Measurements from ENCODE around the gene GATAD2B. TPM values are rescaled to one million over a fixed set of nuclear protein-coding genes. Genes with fewer than 3 reads are reported as not detected.

Gene GATAD2B
- polyA plus RNA-seq, 1 experiment = 4.8 TPM

DNA sequence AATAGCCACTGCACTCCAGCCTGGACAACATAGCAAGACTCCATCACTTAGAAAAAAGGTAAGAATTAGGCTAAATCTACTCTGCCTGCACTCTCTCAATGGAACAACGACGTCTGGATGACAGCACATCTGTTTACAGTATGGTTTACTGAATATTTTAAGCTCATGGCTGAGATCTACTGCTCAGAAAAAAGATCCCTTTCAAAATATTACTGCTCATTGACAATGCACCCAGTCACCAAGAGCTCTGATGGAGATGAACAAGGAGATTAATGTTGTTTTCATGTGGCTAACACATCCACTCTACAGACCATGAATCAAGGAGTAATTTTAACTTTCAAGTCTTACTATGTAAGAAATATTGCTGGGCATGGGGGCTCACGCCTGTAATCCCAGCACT is 89.6 kb downstream of the GATAD2B start:
- DNase-seq (ENCODE audit: low read depth, low spot score) = no peak
- no peak overlapping the region for H3K27ac ChIP-seq (ENCODE audit: low read depth, low read length)
- H3K9me3 ChIP-seq (ENCODE audit: control insufficient read depth, insufficient read depth, low read length) = no peaks in the 10 kb centered on the region
- TF ChIP-seq CTCF (IDR thresholded peaks at IDR 0.05; ENCODE audit: low read depth, low read length) = no peak
- POLR2A ChIA-PET = no interaction called here
- no peaks in the 10 kb centered on the region for H3K27me3 ChIP-seq (ENCODE audit: control insufficient read depth, insufficient read depth, low read length)
- no peak overlapping the region for H3K4me3 ChIP-seq (ENCODE audit: low read depth, low read length)
- CTCF ChIA-PET = no interaction called here

- no peak overlapping the region for H3K4me3 ChIP-seq (ENCODE audit: low read depth, low read length)
- TF ChIP-seq CTCF (IDR thresholded peaks at IDR 0.05; ENCODE audit: low read depth, low read length) = no peak
- no peak for DNase-seq (ENCODE audit: low read depth, low spot score)
- H3K27me3 ChIP-seq (ENCODE audit: control insufficient read depth, insufficient read depth, low read length) = no peaks in the 10 kb centered on the region
- ChIA-PET CTCF (interaction anchor here (1.3 kb wide), 1 partner anchor 155 kb away, joined by 4 read pairs; no protein-coding TSS in a partner anchor), POLR2A (no interaction called here)
- H3K27ac ChIP-seq (ENCODE audit: low read depth, low read length) = no peak overlapping the region
- no peaks in the 10 kb centered on the region for H3K9me3 ChIP-seq (ENCODE audit: control insufficient read depth, insufficient read depth, low read length)
These were observed 90.5 kb downstream of the GATAD2B start for GRCh38 chr1:153832293-153832692.

DNA sequence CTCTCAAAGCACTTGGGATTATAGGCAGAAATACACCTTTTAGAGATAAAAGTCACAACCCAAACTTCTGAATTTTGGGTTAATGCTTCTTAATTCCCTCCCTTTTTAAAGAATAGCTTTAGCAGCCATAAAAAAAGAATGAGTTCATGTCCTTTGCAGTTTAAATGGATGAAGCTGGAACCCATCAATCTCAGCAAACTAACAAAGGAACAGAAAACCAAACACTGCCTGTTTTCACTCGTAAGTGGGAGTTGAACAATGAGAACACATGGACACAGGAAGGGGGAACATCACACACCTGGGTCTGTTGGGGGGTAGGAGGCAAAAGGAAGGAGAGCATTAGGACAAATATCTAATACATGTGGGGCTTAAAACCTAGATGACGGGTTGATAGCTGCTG is 91.7 kb downstream of the GATAD2B start:
- no peak for DNase-seq (ENCODE audit: low read depth, low spot score)
- H3K4me3 ChIP-seq (ENCODE audit: low read depth, low read length) = no peak overlapping the region
- ChIA-PET CTCF (interaction anchor here (0.8 to 1.3 kb wide), 3 partner anchors 11 to 156 kb away, joined by 3 to 4 read pairs (median 3); no protein-coding TSS in a partner anchor), POLR2A (no interaction called here)
- H3K27ac ChIP-seq (ENCODE audit: low read depth, low read length) = no peak overlapping the region
- H3K9me3 ChIP-seq (ENCODE audit: control insufficient read depth, insufficient read depth, low read length) = no peaks in the 10 kb centered on the region
- no peak for TF ChIP-seq CTCF (IDR thresholded peaks at IDR 0.05; ENCODE audit: low read depth, low read length)
- H3K27me3 ChIP-seq (ENCODE audit: control insufficient read depth, insufficient read depth, low read length) = no peaks in the 10 kb centered on the region

- Histone ChIP-seq H3K9me3 (ENCODE audit: control insufficient read depth, insufficient read depth, low read length) (no peaks in the 10 kb centered on the region), H3K27ac (ENCODE audit: low read depth, low read length) (no peak overlapping the region), H3K4me3 (ENCODE audit: low read depth, low read length) (no peak overlapping the region), H3K27me3 (ENCODE audit: control insufficient read depth, insufficient read depth, low read length) (no peaks in the 10 kb centered on the region)
- CTCF ChIA-PET = interaction anchor here (0.6 to 1.5 kb wide), 6 partner anchors 9 to 160 kb away, joined by 3 to 5 read pairs (median 3); no protein-coding TSS in a partner anchor
- TF ChIP-seq CTCF (IDR thresholded peaks at IDR 0.05; ENCODE audit: low read depth, low read length) = no peak
- DNase-seq (ENCODE audit: low read depth, low spot score) = no peak
- POLR2A ChIA-PET = interaction anchor here (0.7 kb wide), 1 partner anchor 88 kb away, joined by 5 read pairs; no protein-coding TSS in a partner anchor
These were observed 95.4 kb downstream of the GATAD2B start for GRCh38 chr1:153827168-153827964.

- no peak for TF ChIP-seq CTCF (IDR thresholded peaks at IDR 0.05; ENCODE audit: low read depth, low read length)
- DNase-seq (ENCODE audit: low read depth, low spot score) = no peak
- Histone ChIP-seq H3K9me3 (ENCODE audit: control insufficient read depth, insufficient read depth, low read length) (no peaks in the 10 kb centered on the region), H3K27ac (ENCODE audit: low read depth, low read length) (no peak overlapping the region), H3K4me3 (ENCODE audit: low read depth, low read length) (no peak overlapping the region), H3K27me3 (ENCODE audit: control insufficient read depth, insufficient read depth, low read length) (no peaks in the 10 kb centered on the region)
- ChIA-PET CTCF (interaction anchor here (1.3 to 6.0 kb wide), 2 partner anchors 9 to 168 kb away, joined by 3 to 46 read pairs; partner anchors contain the start of gene RAB13), POLR2A (no interaction called here)
These were observed 103.9 kb downstream of the GATAD2B start for GRCh38 chr1:153818876-153819275.

Data from AG04450 (cell line).